HepG2 (cell line): Measurements from ENCODE around the gene TNFRSF6B. TPM values are rescaled to one million over a fixed set of nuclear protein-coding genes. Genes with fewer than 3 reads are reported as not detected.
A peak's percentile ranks its signal among the peaks of the same experiment; 100 is the strongest.

Experiments used
- ATF7 ChIP-seq, 2 experiments: fragments of 450-650 bp in 1 of 2; sonication (generic) in 1 of 2; formaldehyde crosslinking in 1 of 2; IDR thresholded peaks; 2 replicates each; pipeline versions ENCODE4 v1.4.0 to v1.6.1; 2016 to 2020; ENCODE audit warnings: antibody characterized with exemption in 1 of 2, mild to moderate bottlenecking in 1 of 2, missing genetic modification reagents in 1 of 2
- CHD2 ChIP-seq: IDR thresholded peaks from 2 replicates; pipeline ENCODE4 v1.6.1; 2011; ENCODE audit warnings: low read depth, low read length, improper control_type of control experiment
- HIC2 ChIP-seq: sonication (generic); formaldehyde crosslinking; IDR thresholded peaks from 2 replicates; pipeline ENCODE4 v1.9.0; 2022; ENCODE audit warnings: low read depth, missing genetic modification reagents
- HMGXB4 ChIP-seq, 2 experiments: sonication (generic) in 1 of 2; formaldehyde crosslinking in 1 of 2; IDR thresholded peaks; 2 replicates each; pipeline versions ENCODE4 v1.4.0 to v1.6.1; 2018 to 2020; ENCODE audit warnings: missing genetic modification reagents in 2 of 2, borderline replicate concordance in 1 of 2, low read depth in 1 of 2, mild to moderate bottlenecking in 1 of 2, missing biosample characterization in 1 of 2
- MED13 ChIP-seq: sonication (generic); formaldehyde crosslinking; IDR thresholded peaks from 2 replicates; pipeline ENCODE4 v1.5.0; 2020; ENCODE audit warnings: missing genetic modification reagents
- NONO ChIP-seq, 2 experiments: fragments of 450-650 bp in 1 of 2; sonication (generic) in 1 of 2; formaldehyde crosslinking in 1 of 2; IDR thresholded peaks in 1 of 2; conservative IDR thresholded peaks in 1 of 2; 2 replicates each; pipeline versions ENCODE4 v1.6.1 to v1.8.0; 2017 to 2022; ENCODE audit warnings: mild to moderate bottlenecking in 1 of 2, missing genetic modification reagents in 1 of 2, moderate library complexity in 1 of 2
- NR2F2 ChIP-seq: IDR thresholded peaks from 2 replicates; pipeline ENCODE4 v1.6.1; 2012; ENCODE audit warnings: low read depth, inconsistent platforms, borderline replicate concordance
- RCOR2 ChIP-seq: IDR thresholded peaks from 2 replicates; pipeline ENCODE4 v1.6.1; 2016; ENCODE audit warnings: missing biosample characterization, missing genetic modification reagents
- RELA ChIP-seq: sonication (generic); formaldehyde crosslinking; IDR thresholded peaks from 2 replicates; pipeline ENCODE4 v1.4.0; 2020; ENCODE audit warnings: missing genetic modification reagents
- ZFP41 ChIP-seq: sonication (generic); formaldehyde crosslinking; IDR thresholded peaks from 2 replicates; pipeline ENCODE4 v1.4.0; 2020; ENCODE audit warnings: mild to moderate bottlenecking, missing genetic modification reagents, borderline replicate concordance
- ZFP82 ChIP-seq: sonication (generic); formaldehyde crosslinking; IDR thresholded peaks from 2 replicates; pipeline ENCODE4 v1.5.1; 2020; ENCODE audit warnings: mild to moderate bottlenecking, missing genetic modification reagents, borderline replicate concordance
- ZNF607 ChIP-seq: sonication (generic); formaldehyde crosslinking; IDR thresholded peaks from 2 replicates; pipeline ENCODE4 v1.5.1; 2020; ENCODE audit warnings: missing genetic modification reagents, mild to moderate bottlenecking, borderline replicate concordance
- ZNF691 ChIP-seq: sonication (generic); formaldehyde crosslinking; IDR thresholded peaks from 2 replicates; pipeline ENCODE4 v1.4.0; 2020; ENCODE audit warnings: missing genetic modification reagents, low read depth, mild to moderate bottlenecking, borderline replicate concordance
- ZUFSP ChIP-seq: sonication (generic); formaldehyde crosslinking; IDR thresholded peaks from 2 replicates; pipeline ENCODE4 v1.9.0; 2021; ENCODE audit warnings: missing genetic modification reagents, mild to moderate bottlenecking, borderline replicate concordance
- polyA plus RNA-seq, 8 experiments: library from polyadenylated mRNA; depleted of rRNA in 3 of 8; stranded (reverse) in 7 of 8; unstranded in 1 of 8; fragments of >200 nt; fragmentation: Illumina TruSeq in 4 of 8; extraction: Trizol in 4 of 8; gene quantifications; 2 replicates each; pipeline versions ENCODE4 v1.2.1 to v1.2.3, GENCODE V29; 2011 to 2016; ENCODE audit warnings: low read depth in 4 of 8, missing spikeins in 1 of 8, mixed read lengths in 1 of 8; ENCODE audit not compliant: insufficient read depth in 1 of 8
- total RNA-seq, 5 experiments: library from RNA; depleted of rRNA; stranded (reverse); fragments of >200 nt; fragmentation: Illumina TruSeq; extraction: Trizol; gene quantifications; 2 replicates each; pipeline ENCODE4 v1.2.3, GENCODE V29; 2016; ENCODE audit warnings: low read depth in 1 of 5
- TF ChIP-seq, protein P1 (sequence below): sonication (generic); formaldehyde crosslinking; IDR thresholded peaks from 2 replicates; pipeline ENCODE4 v1.5.1; 2020; ENCODE audit warnings: mild to moderate bottlenecking, moderate library complexity, missing genetic modification reagents
- TF ChIP-seq, protein P2 (sequence below): sonication (generic); formaldehyde crosslinking; IDR thresholded peaks from 2 replicates; pipeline ENCODE4 v1.5.0; 2020; ENCODE audit warnings: missing genetic modification reagents

TNFRSF6B gene
- total and polyA plus RNA-seq, 2 of the 13 experiments (the other 11 are each of a cell fraction or from before 2014, with no cell fraction given): 0.24 TPM; not detected in 1

DNA sequence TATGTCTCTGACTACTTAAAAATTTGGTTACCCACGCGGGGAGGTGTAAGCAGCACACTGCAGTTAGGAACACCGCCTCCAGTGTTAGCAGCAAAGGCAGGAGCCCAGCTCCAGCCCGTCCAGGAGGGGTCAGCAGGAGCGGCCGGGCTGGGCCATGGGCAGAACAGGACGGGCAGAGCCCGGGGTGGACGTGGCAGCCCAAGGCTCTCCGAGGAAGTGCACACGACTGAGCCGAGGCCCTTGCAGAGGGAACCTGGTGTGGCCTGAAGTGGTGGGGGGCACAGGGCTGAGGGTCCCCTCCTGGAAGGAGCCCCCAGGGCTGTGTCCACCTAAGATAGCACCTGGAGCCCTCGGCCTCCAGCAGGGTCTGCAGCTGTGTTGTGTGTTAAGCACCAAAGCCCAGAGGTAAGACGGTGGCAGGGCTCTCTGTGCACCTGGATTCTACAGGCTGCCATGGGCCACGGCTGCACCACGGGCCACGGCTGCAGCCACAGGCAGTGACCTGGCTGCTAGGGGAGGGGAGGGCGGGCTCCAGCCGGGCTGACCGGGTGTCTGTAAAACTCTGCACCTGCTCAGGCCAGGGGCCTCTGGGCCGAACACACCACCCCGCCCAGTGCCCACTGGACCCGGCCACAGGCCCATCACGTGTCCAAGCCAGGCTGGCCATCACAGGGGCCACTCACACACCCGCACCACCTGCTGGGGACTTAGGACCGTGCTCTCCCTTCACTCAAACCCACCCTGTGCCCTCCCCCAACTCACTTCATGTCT, 49.7 kb downstream of the TNFRSF6B start (continued):
- TF ChIP-seq HMGXB4 (CRISPR knock-in tag; IDR thresholded peaks at IDR 0.05; ENCODE audit: borderline replicate concordance in 1 of 2, low read depth in 1 of 2): no peak
- TF ChIP-seq HIC2 (CRISPR knock-in tag): 0 out of 2 replicates have a peak, but pooled peaks have one; percentile 17
- TF ChIP-seq ZFP82 (CRISPR knock-in tag): no peak
- TF ChIP-seq ZNF691: no peak
- TF ChIP-seq CHD2: no peak
- no peak for TF ChIP-seq ZUFSP (CRISPR knock-in tag)
- no peak for TF ChIP-seq NR2F2
- TF ChIP-seq MED13: no peak
- TF ChIP-seq, protein P1, sequence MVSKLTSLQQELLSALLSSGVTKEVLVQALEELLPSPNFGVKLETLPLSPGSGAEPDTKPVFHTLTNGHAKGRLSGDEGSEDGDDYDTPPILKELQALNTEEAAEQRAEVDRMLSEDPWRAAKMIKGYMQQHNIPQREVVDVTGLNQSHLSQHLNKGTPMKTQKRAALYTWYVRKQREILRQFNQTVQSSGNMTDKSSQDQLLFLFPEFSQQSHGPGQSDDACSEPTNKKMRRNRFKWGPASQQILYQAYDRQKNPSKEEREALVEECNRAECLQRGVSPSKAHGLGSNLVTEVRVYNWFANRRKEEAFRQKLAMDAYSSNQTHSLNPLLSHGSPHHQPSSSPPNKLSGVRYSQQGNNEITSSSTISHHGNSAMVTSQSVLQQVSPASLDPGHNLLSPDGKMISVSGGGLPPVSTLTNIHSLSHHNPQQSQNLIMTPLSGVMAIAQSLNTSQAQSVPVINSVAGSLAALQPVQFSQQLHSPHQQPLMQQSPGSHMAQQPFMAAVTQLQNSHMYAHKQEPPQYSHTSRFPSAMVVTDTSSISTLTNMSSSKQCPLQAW (CRISPR knock-in tag): peak; percentile 47; the same call in 1 of the 2 replicates
- TF ChIP-seq ZNF607 (CRISPR knock-in tag): 0 out of 2 replicates have a peak, but pooled peaks have one; percentile 37
- TF ChIP-seq RELA (CRISPR knock-in tag): no peak
- TF ChIP-seq, protein P2, sequence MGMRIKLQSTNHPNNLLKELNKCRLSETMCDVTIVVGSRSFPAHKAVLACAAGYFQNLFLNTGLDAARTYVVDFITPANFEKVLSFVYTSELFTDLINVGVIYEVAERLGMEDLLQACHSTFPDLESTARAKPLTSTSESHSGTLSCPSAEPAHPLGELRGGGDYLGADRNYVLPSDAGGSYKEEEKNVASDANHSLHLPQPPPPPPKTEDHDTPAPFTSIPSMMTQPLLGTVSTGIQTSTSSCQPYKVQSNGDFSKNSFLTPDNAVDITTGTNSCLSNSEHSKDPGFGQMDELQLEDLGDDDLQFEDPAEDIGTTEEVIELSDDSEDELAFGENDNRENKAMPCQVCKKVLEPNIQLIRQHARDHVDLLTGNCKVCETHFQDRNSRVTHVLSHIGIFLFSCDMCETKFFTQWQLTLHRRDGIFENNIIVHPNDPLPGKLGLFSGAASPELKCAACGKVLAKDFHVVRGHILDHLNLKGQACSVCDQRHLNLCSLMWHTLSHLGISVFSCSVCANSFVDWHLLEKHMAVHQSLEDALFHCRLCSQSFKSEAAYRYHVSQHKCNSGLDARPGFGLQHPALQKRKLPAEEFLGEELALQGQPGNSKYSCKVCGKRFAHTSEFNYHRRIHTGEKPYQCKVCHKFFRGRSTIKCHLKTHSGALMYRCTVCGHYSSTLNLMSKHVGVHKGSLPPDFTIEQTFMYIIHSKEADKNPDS (CRISPR knock-in tag): peak; percentile 51; the same call in 1 of the 2 replicates
- no peak for TF ChIP-seq RCOR2 (CRISPR knock-in tag)
- TF ChIP-seq ATF7 (IDR thresholded peaks at IDR 0.05): no peak
- TF ChIP-seq ATF7 (CRISPR knock-in tag; IDR thresholded peaks at IDR 0.05): no peak
- no peak for TF ChIP-seq ZFP41 (CRISPR knock-in tag)
- no peak for TF ChIP-seq NONO (IDR thresholded peaks at IDR 0.05)
- TF ChIP-seq NONO (CRISPR knock-in tag; conservative IDR thresholded peaks at IDR 0.05): peak; percentile 56; the same call in 1 of the 2 replicates
